ENCODE measurements around the gene FAM120AOS. TPM values are rescaled to one million over a fixed set of nuclear protein-coding genes. Genes with fewer than 3 reads are reported as not detected.

Gene FAM120AOS
- total and polyA plus RNA-seq, 2 donors = 41.1 to 49.2 TPM

DNA sequence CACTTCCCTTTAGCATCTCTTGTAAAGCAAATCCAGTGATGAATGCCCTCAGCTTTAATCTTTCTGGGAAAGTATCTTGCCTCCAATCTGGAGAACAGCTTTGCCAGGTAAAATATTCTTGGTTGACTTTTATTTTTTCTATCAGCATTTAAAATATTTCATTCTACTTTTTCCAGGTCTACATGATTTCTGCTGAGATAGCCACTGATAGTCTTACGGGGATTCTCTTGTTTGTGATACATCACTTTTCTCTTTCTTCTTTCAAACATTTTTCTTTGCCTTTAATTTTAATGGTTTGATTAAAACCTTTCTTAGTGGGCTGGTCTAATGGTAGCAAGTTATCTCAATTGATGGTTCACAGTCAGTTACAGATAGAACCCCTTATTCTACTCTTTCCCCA lies 35.8 kb downstream of the FAM120AOS start:
- Histone ChIP-seq H3K36me3 (ENCODE audit: insufficient read depth) (no peaks in the 10 kb centered on the region), H3K4me3 (ENCODE audit: low read depth, low read length) (no peak overlapping the region), H3K4me1 (ENCODE audit: insufficient read depth) (no peaks in the 10 kb centered on the region), H3K27ac (ENCODE audit: low read depth) (peak overlapping the region; percentile 43)
- WGBS = 98% methylated on average over 1 of the region's 1 CpG
- no peak for DNase-seq (ENCODE audit: extremely low spot score)

DNA sequence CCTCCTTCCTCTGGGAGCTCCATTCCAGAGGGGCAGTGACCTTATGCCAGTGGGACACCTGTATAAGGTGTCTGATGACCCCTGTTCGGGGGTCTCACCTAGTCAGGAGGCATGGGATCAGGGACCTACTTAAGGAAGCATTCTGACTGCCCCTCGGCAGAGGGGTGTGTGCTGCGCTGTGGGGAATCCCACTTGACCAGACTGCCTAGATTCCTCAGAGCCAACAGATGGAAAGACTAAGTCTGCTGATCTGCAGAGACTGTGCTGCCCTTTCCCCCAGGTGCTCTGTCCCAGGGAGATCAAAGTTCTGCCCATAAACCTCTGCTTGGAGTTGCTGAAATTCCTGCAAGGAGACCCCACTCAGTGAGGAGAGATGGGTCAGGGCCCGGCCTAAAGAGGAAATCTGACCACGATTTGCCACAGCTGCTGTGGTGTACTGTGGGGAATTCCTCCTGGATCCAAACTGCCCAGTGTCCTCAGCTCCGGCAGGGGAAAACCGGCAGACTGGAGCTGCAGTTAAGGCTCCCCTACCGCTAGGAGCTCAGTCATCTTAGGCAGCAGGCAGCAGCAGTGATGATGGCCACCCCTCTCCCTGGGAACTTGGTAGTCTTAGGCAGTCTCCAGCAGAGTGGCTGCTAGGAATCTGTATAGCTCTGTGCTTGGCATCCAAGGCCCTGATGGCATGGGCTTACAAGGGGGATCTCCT lies 36.7 kb downstream of the FAM120AOS start:
- Histone ChIP-seq H3K4me3 (ENCODE audit: low read depth, low read length) (no peak overlapping the region), H3K36me3 (ENCODE audit: insufficient read depth) (no peaks in the 10 kb centered on the region), H3K27ac (ENCODE audit: low read depth) (no peak overlapping the region), H3K4me1 (ENCODE audit: insufficient read depth) (no peaks in the 10 kb centered on the region)
- DNase-seq (ENCODE audit: extremely low spot score) = no peak
- WGBS = 77% methylated on average over 8 of the region's 8 CpGs

DNA sequence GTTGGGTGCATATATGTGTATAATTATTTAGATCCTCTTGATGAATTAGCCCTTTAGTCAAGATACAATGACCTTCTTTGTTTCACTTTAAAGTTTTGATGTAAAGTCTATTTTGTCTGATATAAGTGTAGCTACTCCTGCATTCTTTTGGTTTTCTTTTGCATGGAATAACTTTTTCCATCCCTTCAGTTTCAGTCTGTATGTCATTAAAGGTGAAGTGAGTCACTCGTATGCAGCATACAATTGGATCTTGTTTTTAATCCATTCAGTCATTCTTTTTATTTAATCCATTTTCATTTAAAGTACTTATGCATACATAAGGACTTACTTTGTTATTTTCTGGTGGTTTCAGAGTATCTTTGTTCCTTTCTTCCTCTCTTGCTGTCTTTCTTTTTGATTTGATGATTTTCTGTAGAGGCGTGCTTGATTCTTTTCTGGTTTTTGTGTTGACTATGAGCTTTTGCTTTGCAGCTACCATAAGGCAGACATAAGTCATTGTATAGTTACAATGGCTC lies 38.1 kb downstream of the FAM120AOS start:
- WGBS = 87% methylated on average over 2 of the region's 2 CpGs
- DNase-seq (ENCODE audit: extremely low spot score) = no peak
- Histone ChIP-seq H3K4me3 (ENCODE audit: low read depth, low read length) (no peak overlapping the region), H3K4me1 (ENCODE audit: insufficient read depth) (no peaks in the 10 kb centered on the region), H3K27ac (ENCODE audit: low read depth) (no peak overlapping the region), H3K36me3 (ENCODE audit: insufficient read depth) (no peaks in the 10 kb centered on the region)

DNA sequence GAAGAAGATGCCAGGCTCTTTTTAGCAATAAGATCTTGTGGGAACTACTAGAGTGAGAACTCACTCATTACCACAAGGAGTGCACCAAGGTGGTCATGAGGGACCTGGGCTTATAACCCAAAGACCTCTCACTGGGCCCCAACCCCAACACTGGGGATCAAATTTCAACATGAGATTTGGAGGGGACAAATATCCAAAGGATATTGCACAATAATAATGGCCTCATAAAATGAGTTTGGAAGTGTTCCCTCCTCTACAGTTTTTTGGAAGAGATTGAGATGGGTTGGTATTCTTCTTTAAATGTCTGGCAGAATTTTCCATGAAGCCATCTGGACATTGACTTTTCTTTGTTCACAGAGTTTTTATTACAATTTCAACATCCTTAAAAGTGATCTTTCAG lies 39.9 kb downstream of the FAM120AOS start:
- no peak overlapping the region for H3K4me3 ChIP-seq (ENCODE audit: low read depth, low read length)
- H3K27ac ChIP-seq (ENCODE audit: low read depth) = no peak overlapping the region
- H3K4me1 ChIP-seq (ENCODE audit: insufficient read depth) = no peaks in the 10 kb centered on the region
- H3K36me3 ChIP-seq (ENCODE audit: insufficient read depth) = no peaks in the 10 kb centered on the region
- no peak for DNase-seq (ENCODE audit: extremely low spot score)

DNA sequence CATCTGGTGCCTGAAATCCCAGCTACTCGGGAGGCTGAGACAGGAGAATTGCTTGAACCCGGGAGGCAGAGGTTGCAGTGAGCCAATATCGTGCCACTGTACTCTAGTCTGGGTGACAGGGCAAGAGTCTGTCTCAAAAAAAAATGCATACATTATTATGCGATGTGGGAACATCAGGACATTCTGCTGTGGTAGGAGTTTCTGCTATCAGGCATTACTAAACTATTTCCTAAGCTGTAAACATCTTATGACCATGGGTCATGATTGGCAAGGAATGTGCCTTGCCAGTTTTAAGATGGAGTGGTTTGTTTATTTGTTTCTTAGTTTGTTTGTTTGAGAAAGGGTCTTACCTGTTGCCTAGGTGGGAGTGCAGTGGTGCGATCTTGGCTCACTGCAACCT lies 47.0 kb downstream of the FAM120AOS start:
- Histone ChIP-seq H3K4me3 (ENCODE audit: low read depth, low read length) (no peak overlapping the region), H3K36me3 (ENCODE audit: insufficient read depth) (no peaks in the 10 kb centered on the region), H3K4me1 (ENCODE audit: insufficient read depth) (no peaks in the 10 kb centered on the region), H3K27ac (ENCODE audit: low read depth) (no peak overlapping the region)
- WGBS = 96% methylated on average over 5 of the region's 5 CpGs
- DNase-seq (ENCODE audit: extremely low spot score) = no peak

DNA sequence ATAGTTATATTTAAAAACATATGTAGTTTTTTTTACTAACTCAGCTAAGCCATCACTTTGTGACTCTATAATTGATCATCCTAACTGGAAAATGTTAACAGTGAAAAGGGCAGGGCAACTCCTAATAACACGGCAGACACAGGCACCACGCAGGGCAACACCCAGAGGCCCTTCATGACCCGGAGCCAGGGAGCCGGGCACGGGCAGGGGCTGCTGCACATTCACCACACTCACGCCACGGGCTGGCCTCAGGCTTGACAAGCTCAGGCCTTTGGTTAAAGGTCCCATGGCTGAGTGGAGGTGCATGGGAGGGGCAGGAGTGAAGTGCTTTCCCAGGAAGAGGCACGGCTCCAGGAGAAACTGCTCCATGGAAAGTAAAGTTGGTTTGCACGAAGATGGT lies 54.9 kb downstream of the FAM120AOS start:
- no peak for DNase-seq (ENCODE audit: extremely low spot score)
- no peaks in the 10 kb centered on the region for H3K36me3 ChIP-seq (ENCODE audit: insufficient read depth)
- H3K4me3 ChIP-seq (ENCODE audit: low read depth, low read length) = no peak overlapping the region
- H3K27ac ChIP-seq (ENCODE audit: low read depth) = no peak overlapping the region
- no peaks in the 10 kb centered on the region for H3K4me1 ChIP-seq (ENCODE audit: insufficient read depth)
- 86% methylated on average over 9 of the region's 9 CpGs for WGBS

DNA sequence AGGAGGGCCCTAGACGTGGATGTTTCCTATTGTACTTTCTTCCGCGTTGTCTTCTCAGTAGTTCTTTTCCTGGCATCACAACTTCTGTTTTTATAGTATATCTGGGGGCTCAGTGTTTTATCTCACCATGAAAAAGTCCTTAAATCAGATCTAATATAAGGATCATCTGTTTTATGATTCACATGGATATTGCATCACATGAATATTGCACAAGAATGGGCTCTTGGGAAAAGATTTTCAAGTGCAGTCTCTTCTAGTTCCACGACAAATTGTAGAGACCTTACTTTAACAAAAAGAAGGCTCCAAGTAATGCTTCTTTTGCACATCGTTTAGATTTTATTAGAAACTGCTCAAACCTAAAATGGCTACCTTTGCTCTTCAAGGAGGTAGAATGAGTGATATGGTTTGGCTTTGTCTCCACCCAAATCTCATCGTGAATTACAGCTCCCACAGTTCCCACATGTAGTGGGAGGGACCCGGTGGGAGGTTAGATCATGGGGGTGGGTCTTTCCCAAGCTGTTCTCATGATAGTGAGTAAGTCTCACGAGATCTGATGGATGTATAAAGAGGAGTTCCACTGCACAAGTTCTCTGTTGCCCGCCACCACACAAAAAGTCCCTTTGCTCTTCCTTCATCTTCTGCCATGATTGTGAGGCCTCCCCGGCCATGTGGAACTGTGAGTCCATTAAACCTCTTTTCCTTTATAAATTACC lies 55.6 kb downstream of the FAM120AOS start:
- 71% methylated on average over 10 of the region's 10 CpGs for WGBS
- Histone ChIP-seq H3K27ac (ENCODE audit: low read depth) (no peak overlapping the region), H3K36me3 (ENCODE audit: insufficient read depth) (no peaks in the 10 kb centered on the region), H3K4me3 (ENCODE audit: low read depth, low read length) (no peak overlapping the region), H3K4me1 (ENCODE audit: insufficient read depth) (no peaks in the 10 kb centered on the region)
- no peak for DNase-seq (ENCODE audit: extremely low spot score)

Small RNA genes within 50 kb of the gene (small RNA-seq; reads per million reads assigned to genes)
- gene RF00019 = not detected

Other genes starting within 250 kb of the FAM120AOS start
- 101 TPM for gene FAM120A, start 1.9 kb downstream of the FAM120AOS start, total RNA-seq
- gene FAM120A, start 1.9 kb downstream of the FAM120AOS start, polyA plus RNA-seq = 67.9 TPM
- gene PHF2, start 123.0 kb upstream of the FAM120AOS start, total RNA-seq = 20.0 TPM
- gene PHF2, start 123.0 kb upstream of the FAM120AOS start, polyA plus RNA-seq = 33.1 TPM

All from urinary bladder (tissue), 4 donors.